Stimulated activated CD4-positive, alpha-beta T cell treated with anti-CD3 and anti-CD28 coated beads, Interleukin-2, amount 100 ng/mL, for 24 hours (primary cell): Measurements from ENCODE around the gene TGFBR2.

Experiments used
- DNase-seq, 2 donors: peaks; one replicate each; pipeline ENCODE4 v3.0.0-alpha.2; 2020

Gene TGFBR2

GRCh38 chr3:30728143-30728542 is 121.7 kb downstream of the TGFBR2 start:
- no peak for DNase-seq

GRCh38 chr3:30729512-30729911 is 123.1 kb downstream of the TGFBR2 start:
- no peak for DNase-seq

GRCh38 chr3:30729936-30730335 is 123.5 kb downstream of the TGFBR2 start:
- no peak for DNase-seq

- no peak for DNase-seq
Observed at GRCh38 chr3:30730967-30731366, 124.6 kb downstream of the TGFBR2 start.

- no peak for DNase-seq
Observed at GRCh38 chr3:30733209-30733608, 126.8 kb downstream of the TGFBR2 start.

- no peak for DNase-seq
Observed at GRCh38 chr3:30733696-30734095, 127.3 kb downstream of the TGFBR2 start.

GRCh38 chr3:30737743-30738499 is 131.5 kb downstream of the TGFBR2 start:
- no peak for DNase-seq

GRCh38 chr3:30738605-30739004 is 132.2 kb downstream of the TGFBR2 start:
- no peak for DNase-seq

- no peak for DNase-seq
Observed at GRCh38 chr3:30741889-30742288, 135.5 kb downstream of the TGFBR2 start.

GRCh38 chr3:30742796-30743619 is 136.6 kb downstream of the TGFBR2 start:
- no peak for DNase-seq
